ENCODE measurements around the gene PHF1. TPM values are rescaled to one million over a fixed set of nuclear protein-coding genes. Genes with fewer than 3 reads are reported as not detected.

PHF1 gene
- 12.4 and 17.4 TPM in 2 replicates for total RNA-seq (ENCODE audit: low replicate concordance)

GRCh38 chr6:33410711-33411631 lies at the start of gene PHF1:
Gene PHF1 (plus strand): TSS chr6:33411014. CDS start chr6:33412264, 1,250 bp downstream.

GRCh38 chr6:33391278-33391921 lies 19.4 kb upstream of the PHF1 start, which contains the start of gene KIFC1:
Gene KIFC1 (plus strand): TSS chr6:33391823. CDS start chr6:33391986, 163 bp downstream.

GRCh38 chr6:33417903-33418689 lies 7.3 kb downstream of the PHF1 start, which contains the start of gene CUTA:
Gene CUTA (minus strand): TSS chr6:33418107. CDS start chr6:33418000, 107 bp downstream.

GRCh38 chr6:33419580-33420490 lies 9.0 kb downstream of the PHF1 start, which contains the start of gene SYNGAP1:
Gene SYNGAP1 (plus strand): TSS chr6:33420065. CDS start chr6:33420265, 200 bp downstream.

GRCh38 chr6:33454009-33454946 lies 43.5 kb downstream of the PHF1 start, which contains the start of gene ZBTB9:
Gene ZBTB9 (plus strand): TSS chr6:33454576. CDS start chr6:33455101, 525 bp downstream.

Other genes with a start within 250 kb of the PHF1 start
- gene COL11A2, start 218.5 kb upstream of the PHF1 start, total RNA-seq (ENCODE audit: low replicate concordance), result 0.08 and 0.12 TPM in 2 replicates
- 22.0 and 28.2 TPM in 2 replicates for gene RXRB, start 210.3 kb upstream of the PHF1 start, total RNA-seq (ENCODE audit: low replicate concordance)
- gene SLC39A7, start 210.1 kb upstream of the PHF1 start, total RNA-seq (ENCODE audit: low replicate concordance), result 105 and 195 TPM in 2 replicates
- 6.0 and 7.4 TPM in 2 replicates for gene HSD17B8, start 206.4 kb upstream of the PHF1 start, total RNA-seq (ENCODE audit: low replicate concordance)
- gene RING1, start 202.5 kb upstream of the PHF1 start, total RNA-seq (ENCODE audit: low replicate concordance), result 33.6 and 35.0 TPM in 2 replicates
- gene VPS52, start 139.1 kb upstream of the PHF1 start, total RNA-seq (ENCODE audit: low replicate concordance), result 30.5 and 41.0 TPM in 2 replicates
- gene RPS18, start 138.9 kb upstream of the PHF1 start, total RNA-seq (ENCODE audit: low replicate concordance), result 6,473 and 12,642 TPM in 2 replicates
- 2.6 and 5.0 TPM in 2 replicates for gene B3GALT4, start 133.9 kb upstream of the PHF1 start, total RNA-seq (ENCODE audit: low replicate concordance)
- 112 and 115 TPM in 2 replicates for gene WDR46, start 121.8 kb upstream of the PHF1 start, total RNA-seq (ENCODE audit: low replicate concordance)
- 30.9 and 45.7 TPM in 2 replicates for gene PFDN6, start 121.4 kb upstream of the PHF1 start, total RNA-seq (ENCODE audit: low replicate concordance)
- 12.6 and 21.9 TPM in 2 replicates for gene RGL2, start 112.1 kb upstream of the PHF1 start, total RNA-seq (ENCODE audit: low replicate concordance)
- 24.9 and 45.6 TPM in 2 replicates for gene TAPBP, start 96.9 kb upstream of the PHF1 start, total RNA-seq (ENCODE audit: low replicate concordance)
- 18.6 and 24.5 TPM in 2 replicates for gene ZBTB22, start 93.3 kb upstream of the PHF1 start, total RNA-seq (ENCODE audit: low replicate concordance)
- 31.6 and 58.4 TPM in 2 replicates for gene DAXX, start 88.1 kb upstream of the PHF1 start, total RNA-seq (ENCODE audit: low replicate concordance)
- 0.35 and 6.0 TPM in 2 replicates for gene KIFC1, start 19.2 kb upstream of the PHF1 start, total RNA-seq (ENCODE audit: low replicate concordance)
- gene CUTA, start 7.1 kb downstream of the PHF1 start, total RNA-seq (ENCODE audit: low replicate concordance), result 95.1 and 135 TPM in 2 replicates
- gene SYNGAP1, start 9.1 kb downstream of the PHF1 start, total RNA-seq (ENCODE audit: low replicate concordance), result 1.7 and 3.2 TPM in 2 replicates
- 3.5 and 5.8 TPM in 2 replicates for gene ZBTB9, start 43.6 kb downstream of the PHF1 start, total RNA-seq (ENCODE audit: low replicate concordance)
- 10.5 and 19.7 TPM in 2 replicates for gene BAK1, start 169.3 kb downstream of the PHF1 start, total RNA-seq (ENCODE audit: low replicate concordance)
- gene ITPR3, start 210.3 kb downstream of the PHF1 start, total RNA-seq (ENCODE audit: low replicate concordance), result 14.4 and 42.9 TPM in 2 replicates